Esophagus mucosa (tissue), 1 donor: ENCODE data around the gene EIF3B. TPM values are rescaled to one million over a fixed set of nuclear protein-coding genes. Genes with fewer than 3 reads are reported as not detected.
"Not testable (repeated sequence)": the region's sequence is repeated elsewhere in the genome, so short reads cannot be mapped to it uniquely, and the experiment has no call there.

ENCODE experiments used
- ATAC-seq: fragments of 200-7000 bp; cut with Tn5 transposase; one replicate; pipeline ENCODE4 v1.9.1; 2020
- total RNA-seq: library from RNA; stranded (reverse); gene quantifications from one replicate; pipeline ENCODE4 v1.2.4, GENCODE V29; 2023
- donor health status: DM: yes; HTN: yes; CAD: no.

EIF3B gene
- 119 TPM for total RNA-seq

DNA sequence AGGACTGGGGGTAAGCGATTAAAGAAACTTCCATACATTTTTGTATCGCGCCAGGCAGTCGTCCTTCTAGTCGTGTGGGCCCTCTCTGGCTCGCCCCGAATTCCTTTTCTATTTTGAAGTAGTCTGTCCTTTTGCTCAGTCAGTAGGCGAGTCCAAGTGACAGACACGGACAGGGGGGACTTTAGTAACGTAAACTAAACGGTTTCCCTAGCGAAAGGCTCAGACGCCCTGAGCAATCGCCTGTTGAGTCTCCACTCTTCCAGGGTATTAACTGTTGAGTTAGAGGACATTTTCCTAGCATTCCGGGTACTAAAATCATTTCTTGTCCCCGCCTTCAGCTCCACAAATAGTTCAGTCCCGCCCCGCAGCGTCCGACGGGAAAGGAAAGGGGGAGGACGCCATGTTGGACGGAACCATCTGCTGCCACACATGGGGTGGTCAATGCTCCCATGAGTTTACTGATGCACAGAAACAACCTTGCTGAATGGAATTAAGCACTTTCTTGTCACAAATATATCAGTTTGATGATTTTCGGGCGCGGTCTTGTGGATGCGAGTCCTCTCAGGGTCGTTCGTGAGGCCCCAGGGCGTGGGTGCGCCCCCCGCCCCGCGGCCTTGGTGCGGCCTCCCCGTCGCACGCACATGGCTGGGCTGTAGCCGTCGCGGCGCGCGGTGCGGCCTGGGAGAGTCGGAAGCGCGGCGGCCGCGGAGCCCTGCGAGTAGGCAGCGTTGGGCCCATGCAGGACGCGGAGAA lies at the start of gene EIF3B:
TSS of gene EIF3B (plus strand) at position 642 of the 753 bp plus-strand sequence. CDS start at position 737, 95 bp downstream.
- ATAC-seq: peak; percentile 91

DNA sequence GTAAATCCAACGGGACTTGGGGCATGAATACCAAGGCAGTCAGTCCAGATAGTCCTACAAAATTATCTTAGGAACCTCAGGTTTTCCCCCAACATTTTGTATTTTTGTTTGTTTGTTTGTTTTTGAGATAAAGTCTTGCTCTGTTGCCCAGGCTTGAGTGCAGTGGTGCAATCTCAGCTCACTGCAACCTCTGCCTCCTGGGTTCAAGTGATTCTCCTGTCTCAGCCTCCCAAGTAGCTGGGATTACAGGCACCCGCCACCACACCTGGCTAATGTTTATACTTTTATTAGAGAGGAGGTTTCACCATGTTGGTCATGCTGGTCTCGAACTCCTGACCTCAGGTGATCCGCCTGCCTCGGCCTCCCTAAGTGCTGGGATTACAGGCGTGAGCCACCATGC lies 49.4 kb upstream of the EIF3B start:
- ATAC-seq: not testable (repeated sequence)

DNA sequence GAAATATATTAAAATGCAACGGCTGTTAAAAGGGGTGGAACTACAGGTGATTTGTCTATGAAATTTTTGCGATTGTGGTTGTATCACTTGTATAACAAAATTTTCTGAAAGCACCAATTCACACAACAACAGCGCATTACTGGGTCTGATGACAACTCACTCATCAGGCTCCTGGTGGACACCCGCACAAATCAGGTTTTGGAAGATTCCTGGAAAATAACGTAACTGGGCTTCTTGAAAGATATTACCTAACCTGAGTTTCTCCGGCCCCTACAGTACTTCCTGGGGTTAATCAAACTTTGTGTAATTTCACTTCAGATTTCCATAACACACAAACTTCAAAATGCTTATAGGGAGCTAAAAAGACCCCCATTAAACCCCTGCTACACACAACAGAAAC lies 47.9 kb upstream of the EIF3B start:
- ATAC-seq: no peak

DNA sequence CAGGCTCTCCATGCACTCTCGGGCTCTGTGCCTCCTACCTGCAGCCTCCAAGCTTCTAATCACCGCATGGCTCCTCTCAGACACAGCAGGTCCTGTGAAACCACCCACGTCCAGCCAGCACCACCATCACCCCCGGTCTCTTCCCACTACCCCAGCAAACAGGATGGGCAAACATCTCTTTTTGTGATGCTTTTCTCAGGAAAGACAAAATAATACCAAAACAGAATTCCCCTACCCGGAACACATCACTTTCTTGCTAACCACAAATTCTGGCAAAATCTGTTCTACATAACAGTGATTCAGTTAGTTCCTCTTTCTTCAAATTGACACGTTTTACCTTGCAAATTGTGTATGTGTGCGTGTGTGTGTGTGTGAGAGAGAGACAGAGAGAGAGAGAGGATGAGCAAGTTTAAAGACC lies 46.9 kb upstream of the EIF3B start:
- no peak for ATAC-seq

DNA sequence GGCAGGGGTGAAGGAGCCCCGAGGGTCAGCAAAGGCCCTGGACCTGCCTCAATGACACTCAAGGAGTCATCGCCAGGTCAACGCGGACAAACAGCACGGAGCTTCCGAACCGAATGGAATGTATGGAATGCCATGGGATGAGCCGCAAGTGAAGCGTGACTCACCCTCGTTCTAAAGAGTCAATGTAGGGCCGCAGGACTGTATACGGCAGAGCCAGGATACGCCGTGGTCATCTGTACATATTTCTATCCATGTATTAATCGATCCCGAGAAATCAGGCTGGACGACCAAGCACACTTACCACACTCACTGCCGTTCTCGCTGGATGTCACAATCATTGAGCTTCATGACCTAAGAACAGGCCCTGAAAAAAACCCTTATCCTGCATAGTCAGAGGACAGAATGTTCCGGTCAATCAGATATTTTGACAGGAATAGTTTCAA lies 44.7 kb upstream of the EIF3B start:
- ATAC-seq: no peak

DNA sequence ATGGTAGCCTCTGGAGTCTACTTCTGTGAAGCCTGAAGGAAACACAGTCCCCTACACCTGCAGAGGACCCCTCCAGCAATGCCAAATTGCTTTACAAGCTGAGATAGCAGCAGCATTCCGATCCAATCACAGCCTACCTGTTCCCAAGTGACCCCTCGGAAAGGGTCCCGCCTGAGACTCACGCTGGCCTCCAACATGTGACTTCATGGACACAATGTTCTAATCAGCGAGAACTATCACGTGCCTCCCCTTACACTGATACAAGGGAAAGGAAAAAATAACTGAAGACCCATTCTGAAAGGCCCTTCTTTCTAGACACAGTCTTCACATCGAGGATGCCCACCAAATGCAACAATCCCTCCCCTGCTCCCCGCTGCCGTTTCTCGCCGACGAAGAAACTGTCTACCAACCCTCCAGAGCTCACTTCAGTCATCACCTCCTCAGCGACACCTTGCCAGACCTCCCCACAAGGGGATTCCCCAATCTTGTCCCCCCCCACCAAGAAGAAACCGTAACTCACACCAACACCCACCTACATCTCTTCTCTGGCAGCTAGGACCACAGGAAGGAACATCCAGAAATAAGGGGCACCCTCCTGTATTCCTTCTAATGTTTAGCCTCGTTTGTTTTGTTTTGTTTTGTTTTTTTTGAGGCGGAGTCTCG lies 42.2 kb upstream of the EIF3B start:
- no peak for ATAC-seq

DNA sequence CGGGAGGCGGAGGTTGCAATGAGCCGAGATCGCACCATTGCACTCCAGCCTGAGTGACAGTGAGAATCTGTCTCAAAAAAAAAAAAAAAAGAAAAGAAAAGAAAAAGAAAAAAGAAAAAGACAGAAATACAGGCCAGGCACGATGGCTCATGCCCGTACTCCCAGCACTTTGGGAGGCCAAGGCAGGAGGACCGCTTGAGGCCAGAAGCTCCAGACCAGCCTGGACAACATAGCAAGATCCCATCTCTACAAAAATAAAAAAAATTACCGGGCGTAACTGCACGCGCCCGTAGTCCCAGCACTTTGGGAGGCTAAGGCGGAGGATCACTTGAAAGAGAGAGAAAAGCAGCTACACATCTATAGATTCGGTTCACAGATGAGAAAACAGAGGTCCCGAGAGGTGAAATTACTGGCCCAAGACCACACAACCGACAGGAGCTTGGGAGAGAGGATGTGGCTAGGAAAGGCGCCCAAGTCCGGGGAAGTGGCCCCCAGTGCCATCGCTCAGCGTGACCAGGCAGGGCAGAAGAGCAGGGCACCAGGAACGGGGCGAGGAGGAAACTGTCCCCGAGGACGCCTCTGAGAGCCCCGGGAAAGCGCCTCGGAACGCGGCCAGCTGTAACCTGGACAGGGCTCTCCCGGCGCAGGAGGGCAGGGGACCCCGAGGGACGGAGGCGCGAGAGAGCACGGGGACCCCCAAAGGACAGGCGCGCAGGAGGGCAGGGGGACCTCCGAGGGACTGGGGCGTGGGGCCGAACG lies 41.0 kb upstream of the EIF3B start:
- no peak for ATAC-seq

DNA sequence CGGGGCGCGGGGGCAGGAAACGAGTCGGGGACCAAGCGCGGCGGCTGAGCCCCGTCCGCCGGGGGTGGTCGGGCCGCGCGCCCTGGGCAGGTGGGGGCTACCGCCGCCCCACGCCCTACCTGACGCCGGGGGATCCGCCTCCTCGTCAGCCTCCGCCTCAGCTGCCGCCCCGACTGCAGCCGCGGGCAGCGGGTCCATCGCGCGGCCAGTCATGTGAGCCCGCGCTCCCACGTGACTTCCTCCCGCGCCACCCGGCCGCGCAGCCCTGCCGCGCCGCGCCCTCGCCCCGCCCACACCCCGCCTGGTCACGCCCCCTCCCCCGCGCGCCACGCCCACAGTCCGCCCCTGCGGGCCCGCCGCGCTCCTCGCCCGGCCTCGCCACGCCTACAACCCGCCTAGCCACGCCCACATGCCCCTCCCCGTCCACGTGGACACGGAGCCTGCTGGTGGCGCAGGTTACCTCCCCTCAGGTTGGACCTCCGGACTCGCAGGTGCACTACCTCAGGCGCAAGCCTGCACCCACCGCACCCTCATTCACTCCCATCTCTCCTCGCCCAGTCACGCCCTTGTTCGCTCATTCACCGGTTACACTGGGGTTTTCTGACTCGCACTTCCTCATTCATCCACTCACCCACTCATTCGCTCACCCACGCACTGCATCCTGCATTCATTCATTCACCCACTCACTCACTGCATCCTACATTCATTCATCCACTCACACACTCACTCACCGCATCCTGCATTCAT lies 40.2 kb upstream of the EIF3B start, which contains the start of gene SNX8:
TSS of gene SNX8 (minus strand) at position 233 of the 747 bp plus-strand sequence. CDS start at position 213, 20 bp downstream.
- peak; percentile 99 for ATAC-seq

DNA sequence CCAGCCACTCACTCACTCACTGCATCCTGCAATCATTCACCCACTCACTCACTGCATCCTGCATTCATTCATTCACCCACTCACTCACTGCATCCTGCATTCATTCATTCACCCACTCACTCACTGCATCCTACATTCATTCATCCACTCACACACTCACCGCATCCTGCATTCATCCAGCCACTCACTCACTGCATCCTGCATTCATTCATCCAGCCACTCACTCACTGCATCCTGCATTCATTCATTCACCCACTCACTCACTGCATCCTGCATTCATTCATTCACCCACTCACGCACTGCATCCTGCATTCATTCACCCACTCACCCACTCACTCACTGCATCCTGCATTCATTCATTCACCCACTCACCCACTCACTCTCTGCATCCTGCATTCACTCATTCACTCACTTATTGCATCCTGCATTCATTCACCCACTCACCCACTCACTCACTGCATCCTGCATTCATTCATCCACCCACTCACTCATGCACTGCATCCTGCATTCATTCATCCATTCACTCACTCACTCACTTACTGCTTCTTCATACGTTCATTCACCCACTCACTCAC lies 39.6 kb upstream of the EIF3B start:
- ATAC-seq: not testable (repeated sequence)

DNA sequence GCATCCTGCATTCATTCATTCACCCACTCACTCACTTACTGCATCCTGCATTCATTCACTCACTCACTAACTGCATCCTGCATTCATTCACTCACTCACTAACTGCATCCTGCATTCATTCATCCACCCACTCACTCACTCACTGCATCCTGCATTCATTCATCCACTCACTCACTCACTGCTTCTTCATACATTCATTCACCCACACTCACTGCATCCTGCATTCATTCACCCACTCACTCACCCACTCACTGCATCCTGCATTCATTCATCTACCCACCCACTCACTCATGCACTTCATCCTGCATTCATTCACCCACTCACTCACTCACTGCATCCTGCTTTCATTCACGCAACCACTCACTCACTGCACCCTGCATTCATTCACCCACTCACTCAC lies 38.8 kb upstream of the EIF3B start:
- no peak for ATAC-seq

DNA sequence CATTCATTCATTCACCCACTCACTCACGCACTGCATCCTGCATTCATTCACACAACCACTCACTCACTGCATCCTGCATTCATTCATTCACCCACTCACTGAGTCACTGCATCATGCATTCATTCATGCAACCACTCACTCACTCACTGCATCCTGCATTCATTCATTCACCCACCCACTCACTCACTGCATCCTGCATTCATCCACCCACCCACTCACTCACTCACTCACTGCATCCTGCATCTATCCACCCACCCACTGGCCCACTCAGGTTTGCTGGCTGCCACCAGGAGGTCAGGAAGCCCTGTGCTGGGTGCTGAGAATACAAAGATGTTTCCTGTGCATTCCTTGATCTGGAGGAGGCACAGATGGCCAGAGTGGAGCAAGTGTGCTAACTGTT lies 38.0 kb upstream of the EIF3B start:
- ATAC-seq: no peak

DNA sequence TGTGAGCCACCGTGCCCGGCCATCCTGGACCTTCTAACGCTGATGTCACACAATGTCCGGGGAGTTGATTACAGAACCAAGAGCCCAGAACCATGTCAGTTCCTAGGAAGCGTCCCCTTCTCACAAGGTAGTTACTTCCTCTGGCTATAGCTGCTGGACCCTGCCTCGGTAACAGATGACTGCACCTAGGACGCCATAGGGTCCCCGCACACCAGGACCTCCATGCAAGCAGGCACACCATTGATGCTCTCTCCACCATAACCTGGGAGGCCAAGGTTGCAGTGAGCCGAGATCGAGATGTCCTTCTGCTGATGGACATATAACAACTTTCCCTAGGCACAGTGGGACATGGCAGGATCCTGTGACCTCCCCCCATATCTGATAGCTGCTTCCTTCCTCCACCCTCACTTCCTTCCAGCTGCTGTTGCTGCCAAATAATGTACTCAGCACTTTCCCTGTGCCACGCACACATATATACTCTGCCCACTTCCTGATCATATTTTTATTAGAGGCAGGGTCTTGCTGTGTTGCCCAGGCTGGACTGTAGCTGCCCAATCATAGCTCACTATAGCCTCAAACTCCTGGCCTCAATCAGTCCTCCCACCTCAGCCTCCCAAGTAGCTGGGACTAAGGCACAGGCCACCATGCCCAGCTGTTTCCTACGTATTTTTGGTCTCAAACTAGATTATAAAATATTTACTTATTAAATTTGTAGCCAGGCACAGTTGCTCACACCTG lies 36.9 kb upstream of the EIF3B start:
- ATAC-seq: no peak

DNA sequence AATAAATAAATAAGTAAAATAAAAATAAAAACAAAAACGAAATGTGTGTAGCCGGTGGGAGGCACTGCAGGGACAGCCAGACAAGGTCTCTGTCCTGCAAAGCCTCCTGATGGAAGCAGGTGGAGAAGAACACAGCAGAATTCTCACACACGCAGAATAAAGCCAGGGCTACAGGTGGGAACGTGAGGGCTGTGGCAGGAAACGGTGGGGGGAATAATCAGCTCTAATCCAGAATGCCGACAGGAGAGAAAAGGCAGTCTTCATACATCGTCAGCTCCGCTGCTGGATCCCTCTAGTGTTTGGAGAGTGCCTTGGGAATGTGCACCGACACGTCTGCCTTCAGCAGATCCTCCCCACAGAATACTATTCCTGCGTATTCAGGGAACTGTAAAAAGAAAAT lies 33.6 kb upstream of the EIF3B start:
- peak; percentile 38 for ATAC-seq

DNA sequence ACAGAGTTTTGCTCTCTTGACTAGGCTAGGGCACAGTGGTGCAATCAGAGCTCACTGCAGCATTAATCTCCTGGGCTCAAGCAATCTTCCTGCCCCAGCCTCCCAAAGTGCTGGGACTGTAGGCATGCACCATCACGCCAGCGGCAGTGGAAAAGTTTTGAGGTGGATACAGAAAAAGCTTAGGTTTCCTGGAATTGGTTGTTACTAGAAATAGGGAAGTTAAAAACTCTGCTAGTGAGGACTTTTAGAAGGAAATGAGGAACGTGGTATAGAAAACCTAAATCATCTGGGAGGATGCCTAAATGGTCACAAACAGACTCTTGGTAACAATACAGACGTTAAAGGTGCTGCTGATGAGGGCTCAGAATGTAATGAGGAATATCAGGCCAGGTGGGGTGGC lies 29.5 kb upstream of the EIF3B start:
- ATAC-seq: no peak

DNA sequence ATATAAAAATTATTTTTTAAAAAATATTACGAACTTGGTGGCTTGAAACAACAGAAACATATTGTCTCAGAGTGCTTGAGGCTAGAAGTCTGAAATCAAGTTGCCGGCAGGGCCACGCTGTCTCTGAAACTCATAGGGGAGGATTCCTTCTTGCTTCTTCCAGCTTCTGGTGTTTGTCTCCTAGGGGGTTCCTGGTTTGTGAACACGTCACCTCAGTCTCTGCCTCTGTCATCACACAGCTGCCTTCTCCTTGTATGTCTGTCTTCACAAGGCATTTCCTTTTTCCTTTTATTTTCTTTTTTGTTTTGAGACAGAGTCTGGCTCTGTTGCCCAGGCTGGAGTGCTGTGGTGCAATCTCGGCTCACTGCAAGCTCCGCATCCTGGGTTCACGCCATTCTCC lies 27.7 kb upstream of the EIF3B start:
- no peak for ATAC-seq

DNA sequence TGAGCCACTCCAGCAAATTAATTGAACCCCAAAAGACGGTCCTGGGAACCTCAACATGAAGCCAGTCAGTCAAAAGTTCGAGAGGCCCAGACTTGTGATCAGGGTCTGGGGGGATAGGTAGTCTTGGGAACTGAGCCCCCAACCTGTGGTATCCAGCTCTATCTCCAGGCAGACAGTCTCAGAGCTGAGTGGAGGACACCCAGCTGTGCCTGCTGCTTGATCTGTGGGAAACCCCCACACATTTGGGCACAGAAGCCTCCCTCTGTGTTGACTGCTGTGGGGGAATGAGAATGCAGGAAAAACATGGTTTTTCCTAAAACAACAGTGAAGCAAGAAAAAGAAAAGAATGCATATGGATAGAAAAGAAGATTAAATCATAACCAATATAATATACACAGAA lies 24.1 kb upstream of the EIF3B start:
- no peak for ATAC-seq

DNA sequence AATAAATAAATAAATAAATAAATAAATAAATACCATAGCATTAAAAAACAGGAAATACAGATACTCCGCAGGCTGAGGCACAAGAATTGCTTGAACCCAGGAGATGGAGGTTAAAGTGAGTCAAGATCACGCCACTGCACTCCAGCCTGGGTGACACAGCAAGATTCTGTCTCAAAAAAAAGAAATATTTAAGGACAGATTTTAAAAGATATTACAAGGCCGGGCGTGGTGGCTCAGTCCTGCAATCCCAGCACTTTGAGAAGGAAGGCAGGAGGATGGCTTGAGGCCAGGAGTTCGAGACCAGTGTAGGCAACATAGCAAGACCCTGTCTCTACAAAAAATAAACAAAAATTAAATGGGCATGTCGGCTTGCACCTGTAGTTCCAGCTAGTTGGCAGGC lies 22.9 kb upstream of the EIF3B start:
- no peak for ATAC-seq

DNA sequence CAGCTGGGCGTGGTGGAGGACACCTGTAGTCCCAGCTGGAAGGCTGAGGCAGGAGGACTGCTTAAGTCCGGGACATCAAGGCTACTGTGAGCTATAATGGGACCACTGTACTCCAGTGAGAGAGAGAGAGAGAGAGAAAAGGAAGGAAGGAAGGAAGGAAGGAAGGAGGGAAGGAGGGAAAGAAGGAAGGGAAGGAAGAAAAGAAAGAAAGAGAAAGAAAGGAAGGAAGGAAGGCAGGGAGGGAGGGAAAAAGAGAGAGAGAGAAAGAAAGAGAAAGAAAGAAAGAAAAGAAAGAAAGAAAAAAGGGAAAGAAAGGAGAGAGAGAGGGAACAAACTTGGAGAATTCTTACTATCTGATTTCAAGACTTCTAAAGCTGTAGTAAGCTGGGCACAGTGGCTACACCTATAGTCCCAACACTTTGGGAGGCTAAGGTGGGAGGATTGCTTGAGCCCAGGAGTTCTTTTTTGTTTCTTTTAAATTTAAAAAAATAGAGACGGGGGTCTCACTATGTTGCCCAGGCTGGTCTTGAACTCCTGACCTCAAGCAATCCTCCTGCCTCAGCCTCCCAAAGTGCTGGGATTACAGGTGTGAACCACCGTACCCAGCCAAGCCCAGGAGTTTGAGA lies 21.9 kb upstream of the EIF3B start:
- not testable (repeated sequence) for ATAC-seq

DNA sequence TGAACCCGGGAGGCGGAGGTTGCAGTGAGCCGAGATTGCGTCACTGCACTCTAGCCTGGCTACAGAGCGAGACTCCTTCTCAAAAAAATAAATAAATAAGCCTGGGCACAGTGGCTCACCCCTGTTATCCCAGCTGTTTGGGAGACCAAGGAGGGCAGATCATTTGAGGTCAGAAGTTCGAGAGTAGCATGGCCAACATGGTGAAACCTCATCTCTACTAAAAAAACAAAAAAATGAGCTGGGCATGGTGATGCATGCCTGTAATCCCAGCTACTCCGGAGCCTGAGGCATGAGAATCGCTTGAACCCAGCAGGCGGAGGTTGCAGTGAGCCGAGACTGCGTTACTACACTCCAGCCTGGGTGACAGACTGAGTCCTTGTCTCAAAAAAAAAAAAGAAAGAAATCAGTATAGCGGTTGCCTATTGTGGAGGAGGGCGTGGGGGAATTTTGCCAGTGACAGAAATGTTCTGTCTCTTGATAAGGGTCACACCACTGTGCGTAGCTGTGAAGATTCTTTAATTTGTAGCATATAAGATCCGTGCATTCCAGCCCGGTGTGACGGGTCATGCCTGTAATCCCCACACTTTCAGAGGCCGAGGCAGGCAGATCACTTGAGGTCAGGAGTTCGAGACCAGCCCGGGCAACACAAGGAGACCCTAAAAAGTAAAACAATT lies 17.9 kb upstream of the EIF3B start:
- ATAC-seq: no peak

DNA sequence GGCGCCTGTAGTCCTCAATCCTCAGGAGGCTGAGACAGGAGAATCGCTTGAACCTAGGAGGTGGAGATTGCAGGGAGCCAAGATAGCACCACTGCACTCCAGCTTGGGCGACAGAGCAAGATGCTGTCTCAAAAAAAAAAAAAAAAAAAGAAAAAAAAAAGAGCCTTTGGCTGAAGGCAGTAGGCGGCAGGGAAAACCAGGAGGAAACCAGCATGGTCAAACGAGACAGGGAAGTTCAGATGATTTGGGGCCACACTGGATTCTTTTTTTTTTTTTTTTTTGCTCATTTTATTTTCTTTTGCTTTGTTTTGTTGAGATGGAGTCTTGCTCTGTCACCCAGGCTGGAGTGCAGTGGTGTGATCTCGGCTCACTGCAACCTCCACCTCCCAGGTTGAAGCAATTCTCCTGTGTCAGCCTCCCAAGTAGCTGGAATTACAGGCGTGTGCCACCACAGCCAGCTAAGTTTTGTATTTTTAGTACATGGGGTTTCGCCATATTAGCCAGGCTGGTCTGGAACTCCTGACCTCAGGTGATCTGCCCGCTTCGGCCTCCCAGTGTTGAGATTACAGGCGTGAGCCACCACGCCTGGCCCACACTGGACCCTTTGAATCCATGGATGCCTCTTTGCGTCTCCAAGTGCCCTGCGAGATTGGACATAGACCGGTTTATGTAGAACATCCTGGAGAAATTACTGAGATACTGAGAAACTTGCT lies 7.1 kb upstream of the EIF3B start:
- not testable (repeated sequence) for ATAC-seq
